WTC11 (cell line): ENCODE measurements around the gene PSMA3. TPM values are rescaled to one million over a fixed set of nuclear protein-coding genes. Genes with fewer than 3 reads are reported as not detected.
A peak's percentile ranks its signal among the peaks of the same experiment; 100 is the strongest.

Experiments used
- AFF4 ChIP-seq: sonication (generic); formaldehyde crosslinking; IDR thresholded peaks from 2 replicates; pipeline ENCODE4 v1.8.1; 2023; ENCODE audit warnings: mild to moderate bottlenecking, missing genetic modification reagents, borderline replicate concordance
- ATF3 ChIP-seq: sonication (generic); formaldehyde crosslinking; conservative IDR thresholded peaks from 2 replicates; pipeline ENCODE4 v1.8.1; 2022; ENCODE audit warnings: mild to moderate bottlenecking, missing genetic modification reagents
- CBFB ChIP-seq: sonication (generic); formaldehyde crosslinking; IDR thresholded peaks from 2 replicates; pipeline ENCODE4 v1.8.1; 2022; ENCODE audit warnings: mild to moderate bottlenecking, low read depth, missing genetic modification reagents
- CREB1 ChIP-seq: sonication (generic); formaldehyde crosslinking; IDR thresholded peaks from 2 replicates; pipeline ENCODE4 v1.8.0; 2023; ENCODE audit warnings: mild to moderate bottlenecking, missing genetic modification reagents
- ELF4 ChIP-seq: sonication (generic); formaldehyde crosslinking; IDR thresholded peaks from 2 replicates; pipeline ENCODE4 v1.8.1; 2022; ENCODE audit warnings: low read depth, mild to moderate bottlenecking, moderate library complexity, missing genetic modification reagents
- EMX1 ChIP-seq: fragments of 250-450 bp; sonication (Bioruptor Pico); IDR thresholded peaks from 2 replicates; pipeline ENCODE4 v1.8.0; 2021; ENCODE audit warnings: mild to moderate bottlenecking
- ETV6 ChIP-seq: sonication (generic); formaldehyde crosslinking; IDR thresholded peaks from 2 replicates; pipeline ENCODE4 v1.8.1; 2022; ENCODE audit warnings: mild to moderate bottlenecking, missing genetic modification reagents
- FOXJ3 ChIP-seq: sonication (generic); formaldehyde crosslinking; IDR thresholded peaks from 2 replicates; pipeline ENCODE4 v1.9.0; 2021; ENCODE audit warnings: missing genetic modification reagents, mild to moderate bottlenecking, borderline replicate concordance
- FOXP1 ChIP-seq: sonication (generic); formaldehyde crosslinking; IDR thresholded peaks from 2 replicates; pipeline ENCODE4 v1.8.0; 2022; ENCODE audit warnings: missing genetic modification reagents, mild to moderate bottlenecking, moderate library complexity, borderline replicate concordance
- GABPB1 ChIP-seq: sonication (generic); formaldehyde crosslinking; IDR thresholded peaks from 2 replicates; pipeline ENCODE4 v1.8.1; 2023; ENCODE audit warnings: mild to moderate bottlenecking, missing genetic modification reagents
- HMGA2 ChIP-seq: fragments of 250-450 bp; sonication (Bioruptor Pico); IDR thresholded peaks from 2 replicates; pipeline ENCODE4 v1.4.0; 2021; ENCODE audit warnings: mild to moderate bottlenecking, moderate library complexity
- IRF2 ChIP-seq: sonication (generic); formaldehyde crosslinking; IDR thresholded peaks from 2 replicates; pipeline ENCODE4 v1.8.0; 2022; ENCODE audit warnings: low read depth, missing genetic modification reagents, borderline replicate concordance
- JAZF1 ChIP-seq: fragments of 250-450 bp; sonication (Bioruptor Pico); IDR thresholded peaks from 2 replicates; pipeline ENCODE4 v1.9.0; 2021; ENCODE audit warnings: moderate library complexity, mild to moderate bottlenecking, inconsistent platforms
- SMAD4 ChIP-seq: sonication (generic); formaldehyde crosslinking; IDR thresholded peaks from 2 replicates; pipeline ENCODE4 v1.8.0; 2022; ENCODE audit warnings: mild to moderate bottlenecking, missing genetic modification reagents
- SOX15 ChIP-seq: fragments of 250-450 bp; sonication (Bioruptor Pico); IDR thresholded peaks from 2 replicates; pipeline ENCODE4 v1.9.0; 2021; ENCODE audit warnings: mild to moderate bottlenecking
- USF2 ChIP-seq: sonication (generic); formaldehyde crosslinking; IDR thresholded peaks from 2 replicates; pipeline ENCODE4 v1.8.1; 2023; ENCODE audit warnings: mild to moderate bottlenecking, missing genetic modification reagents, moderate library complexity
- ZBTB21 ChIP-seq: sonication (generic); formaldehyde crosslinking; IDR thresholded peaks from 2 replicates; pipeline ENCODE4 v1.8.1; 2023; ENCODE audit warnings: mild to moderate bottlenecking, missing genetic modification reagents, borderline replicate concordance
- ZNF121 ChIP-seq: sonication (generic); formaldehyde crosslinking; IDR thresholded peaks from 2 replicates; pipeline ENCODE4 v1.8.0; 2023; ENCODE audit warnings: missing genetic modification reagents
- ZNF219 ChIP-seq: sonication (generic); formaldehyde crosslinking; IDR thresholded peaks from 2 replicates; pipeline ENCODE4 v1.8.0; 2023; ENCODE audit warnings: missing genetic modification reagents, mild to moderate bottlenecking, borderline replicate concordance
- ZNF423 ChIP-seq: fragments of 250-450 bp; sonication (Bioruptor Pico); IDR thresholded peaks from 2 replicates; pipeline ENCODE4 v2.1.2; 2022; ENCODE audit warnings: mild to moderate bottlenecking, moderate library complexity
- total RNA-seq: library from RNA; stranded (reverse); gene quantifications from 3 replicates; pipeline ENCODE4 v1.2.3, GENCODE V29; 2021
- TF ChIP-seq, protein P1 (sequence below): sonication (generic); formaldehyde crosslinking; IDR thresholded peaks from 2 replicates; pipeline ENCODE4 v1.8.0; 2023; ENCODE audit warnings: missing genetic modification reagents, mild to moderate bottlenecking, borderline replicate concordance
- TF ChIP-seq, protein P2 (sequence below): sonication (generic); formaldehyde crosslinking; IDR thresholded peaks from 2 replicates; pipeline ENCODE4 v1.8.0; 2022; ENCODE audit warnings: mild to moderate bottlenecking, missing genetic modification reagents
- TF ChIP-seq, protein P3 (sequence below): fragments of 250-450 bp; sonication (Bioruptor Pico); IDR thresholded peaks from 2 replicates; pipeline ENCODE4 v2.1.2; 2022; ENCODE audit warnings: mild to moderate bottlenecking, moderate library complexity
- TF ChIP-seq, protein P4 (sequence below): sonication (generic); formaldehyde crosslinking; IDR thresholded peaks from 2 replicates; pipeline ENCODE4 v1.8.1; 2023; ENCODE audit warnings: mild to moderate bottlenecking, moderate library complexity, missing genetic modification reagents
- TF ChIP-seq, protein P5 (sequence below): sonication (generic); formaldehyde crosslinking; IDR thresholded peaks from 2 replicates; pipeline ENCODE4 v1.8.1; 2022; ENCODE audit warnings: mild to moderate bottlenecking, missing genetic modification reagents, moderate library complexity, borderline replicate concordance

Gene PSMA3
- total RNA-seq, 1 experiment from 2014 or later = 286 TPM

DNA sequence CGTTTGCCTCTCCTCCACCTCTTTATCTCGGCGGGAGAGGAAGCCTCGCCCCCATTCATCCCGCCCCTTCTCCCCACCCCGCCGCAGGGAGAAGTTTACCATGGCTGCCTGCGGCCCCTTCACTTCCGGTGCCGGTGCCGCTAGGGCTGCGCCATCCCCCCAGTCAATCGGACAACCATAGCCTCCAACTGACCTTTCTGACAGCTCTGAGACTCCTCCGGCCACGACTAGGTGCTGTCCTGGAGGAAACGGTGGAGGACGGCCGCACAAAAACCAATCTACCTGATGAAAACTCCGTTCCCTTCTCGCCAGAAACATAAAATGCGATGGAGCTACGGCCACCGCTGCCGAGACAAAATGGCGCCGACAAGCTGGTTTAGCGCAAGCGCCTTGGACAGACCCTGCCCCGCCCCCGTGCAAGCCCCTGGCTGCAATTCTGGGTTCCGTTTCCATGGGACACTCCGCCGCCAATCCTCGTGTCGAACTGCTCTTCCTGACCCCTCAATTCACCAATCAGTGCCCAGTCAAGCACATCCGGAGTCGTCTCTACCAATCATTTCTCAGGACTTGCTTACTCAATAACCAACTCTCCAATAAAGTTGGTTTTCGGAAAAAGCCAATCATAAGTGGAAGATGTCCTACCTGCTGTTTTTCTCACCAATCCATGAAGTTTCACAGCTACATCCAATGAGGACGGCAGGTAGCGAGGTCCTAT lies 53.3 kb downstream of the PSMA3 start (continued):
- TF ChIP-seq, protein P1, sequence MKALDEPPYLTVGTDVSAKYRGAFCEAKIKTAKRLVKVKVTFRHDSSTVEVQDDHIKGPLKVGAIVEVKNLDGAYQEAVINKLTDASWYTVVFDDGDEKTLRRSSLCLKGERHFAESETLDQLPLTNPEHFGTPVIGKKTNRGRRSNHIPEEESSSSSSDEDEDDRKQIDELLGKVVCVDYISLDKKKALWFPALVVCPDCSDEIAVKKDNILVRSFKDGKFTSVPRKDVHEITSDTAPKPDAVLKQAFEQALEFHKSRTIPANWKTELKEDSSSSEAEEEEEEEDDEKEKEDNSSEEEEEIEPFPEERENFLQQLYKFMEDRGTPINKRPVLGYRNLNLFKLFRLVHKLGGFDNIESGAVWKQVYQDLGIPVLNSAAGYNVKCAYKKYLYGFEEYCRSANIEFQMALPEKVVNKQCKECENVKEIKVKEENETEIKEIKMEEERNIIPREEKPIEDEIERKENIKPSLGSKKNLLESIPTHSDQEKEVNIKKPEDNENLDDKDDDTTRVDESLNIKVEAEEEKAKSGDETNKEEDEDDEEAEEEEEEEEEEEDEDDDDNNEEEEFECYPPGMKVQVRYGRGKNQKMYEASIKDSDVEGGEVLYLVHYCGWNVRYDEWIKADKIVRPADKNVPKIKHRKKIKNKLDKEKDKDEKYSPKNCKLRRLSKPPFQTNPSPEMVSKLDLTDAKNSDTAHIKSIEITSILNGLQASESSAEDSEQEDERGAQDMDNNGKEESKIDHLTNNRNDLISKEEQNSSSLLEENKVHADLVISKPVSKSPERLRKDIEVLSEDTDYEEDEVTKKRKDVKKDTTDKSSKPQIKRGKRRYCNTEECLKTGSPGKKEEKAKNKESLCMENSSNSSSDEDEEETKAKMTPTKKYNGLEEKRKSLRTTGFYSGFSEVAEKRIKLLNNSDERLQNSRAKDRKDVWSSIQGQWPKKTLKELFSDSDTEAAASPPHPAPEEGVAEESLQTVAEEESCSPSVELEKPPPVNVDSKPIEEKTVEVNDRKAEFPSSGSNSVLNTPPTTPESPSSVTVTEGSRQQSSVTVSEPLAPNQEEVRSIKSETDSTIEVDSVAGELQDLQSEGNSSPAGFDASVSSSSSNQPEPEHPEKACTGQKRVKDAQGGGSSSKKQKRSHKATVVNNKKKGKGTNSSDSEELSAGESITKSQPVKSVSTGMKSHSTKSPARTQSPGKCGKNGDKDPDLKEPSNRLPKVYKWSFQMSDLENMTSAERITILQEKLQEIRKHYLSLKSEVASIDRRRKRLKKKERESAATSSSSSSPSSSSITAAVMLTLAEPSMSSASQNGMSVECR = 0 out of 2 replicates have a peak, but pooled peaks have one; percentile 35
- TF ChIP-seq, protein P2, sequence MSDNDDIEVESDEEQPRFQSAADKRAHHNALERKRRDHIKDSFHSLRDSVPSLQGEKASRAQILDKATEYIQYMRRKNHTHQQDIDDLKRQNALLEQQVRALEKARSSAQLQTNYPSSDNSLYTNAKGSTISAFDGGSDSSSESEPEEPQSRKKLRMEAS (CRISPR knock-in tag) = peak; percentile 23; the same call in 1 of the 2 replicates
- TF ChIP-seq ETV6 (CRISPR knock-in tag) = peak; percentile 59
- no peak for TF ChIP-seq CREB1 (CRISPR knock-in tag)
- TF ChIP-seq IRF2 = no peak
- TF ChIP-seq, protein P3, sequence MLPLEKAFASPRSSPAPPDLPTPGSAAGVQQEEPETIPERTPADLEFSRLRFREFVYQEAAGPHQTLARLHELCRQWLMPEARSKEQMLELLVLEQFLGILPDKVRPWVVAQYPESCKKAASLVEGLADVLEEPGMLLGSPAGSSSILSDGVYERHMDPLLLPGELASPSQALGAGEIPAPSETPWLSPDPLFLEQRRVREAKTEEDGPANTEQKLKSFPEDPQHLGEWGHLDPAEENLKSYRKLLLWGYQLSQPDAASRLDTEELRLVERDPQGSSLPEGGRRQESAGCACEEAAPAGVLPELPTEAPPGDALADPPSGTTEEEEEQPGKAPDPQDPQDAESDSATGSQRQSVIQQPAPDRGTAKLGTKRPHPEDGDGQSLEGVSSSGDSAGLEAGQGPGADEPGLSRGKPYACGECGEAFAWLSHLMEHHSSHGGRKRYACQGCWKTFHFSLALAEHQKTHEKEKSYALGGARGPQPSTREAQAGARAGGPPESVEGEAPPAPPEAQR (CRISPR knock-in tag) = peak; percentile 99
- 0 out of 2 replicates have a peak, but pooled peaks have one; percentile 6 for TF ChIP-seq HMGA2 (CRISPR knock-in tag)
- no peak for TF ChIP-seq CBFB (CRISPR knock-in tag)
- TF ChIP-seq SMAD4 (CRISPR knock-in tag) = no peak
- no peak for TF ChIP-seq ZNF121 (CRISPR knock-in tag)
- no peak for TF ChIP-seq ZBTB21 (CRISPR knock-in tag)
- peak; percentile 87 for TF ChIP-seq ZNF423 (CRISPR knock-in tag)
- peak; percentile 28; the same call in 1 of the 2 replicates for TF ChIP-seq USF2 (CRISPR knock-in tag)
- peak; percentile 72; the same call in 1 of the 2 replicates for TF ChIP-seq GABPB1 (CRISPR knock-in tag)
- no peak for TF ChIP-seq FOXP1 (CRISPR knock-in tag)
- TF ChIP-seq EMX1 (CRISPR knock-in tag) = peak; percentile 91
- no peak for TF ChIP-seq ZNF219
- TF ChIP-seq FOXJ3 (CRISPR knock-in tag) = no peak
- TF ChIP-seq, protein P4, sequence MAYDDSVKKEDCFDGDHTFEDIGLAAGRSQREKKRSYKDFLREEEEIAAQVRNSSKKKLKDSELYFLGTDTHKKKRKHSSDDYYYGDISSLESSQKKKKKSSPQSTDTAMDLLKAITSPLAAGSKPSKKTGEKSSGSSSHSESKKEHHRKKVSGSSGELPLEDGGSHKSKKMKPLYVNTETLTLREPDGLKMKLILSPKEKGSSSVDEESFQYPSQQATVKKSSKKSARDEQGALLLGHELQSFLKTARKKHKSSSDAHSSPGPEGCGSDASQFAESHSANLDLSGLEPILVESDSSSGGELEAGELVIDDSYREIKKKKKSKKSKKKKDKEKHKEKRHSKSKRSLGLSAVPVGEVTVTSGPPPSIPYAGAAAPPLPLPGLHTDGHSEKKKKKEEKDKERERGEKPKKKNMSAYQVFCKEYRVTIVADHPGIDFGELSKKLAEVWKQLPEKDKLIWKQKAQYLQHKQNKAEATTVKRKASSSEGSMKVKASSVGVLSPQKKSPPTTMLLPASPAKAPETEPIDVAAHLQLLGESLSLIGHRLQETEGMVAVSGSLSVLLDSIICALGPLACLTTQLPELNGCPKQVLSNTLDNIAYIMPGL (CRISPR knock-in tag) = no peak
- TF ChIP-seq ELF4 (CRISPR knock-in tag) = no peak
- TF ChIP-seq AFF4 (CRISPR knock-in tag) = no peak
- no peak for TF ChIP-seq SOX15
- TF ChIP-seq JAZF1 (CRISPR knock-in tag) = no peak
- TF ChIP-seq, protein P5, sequence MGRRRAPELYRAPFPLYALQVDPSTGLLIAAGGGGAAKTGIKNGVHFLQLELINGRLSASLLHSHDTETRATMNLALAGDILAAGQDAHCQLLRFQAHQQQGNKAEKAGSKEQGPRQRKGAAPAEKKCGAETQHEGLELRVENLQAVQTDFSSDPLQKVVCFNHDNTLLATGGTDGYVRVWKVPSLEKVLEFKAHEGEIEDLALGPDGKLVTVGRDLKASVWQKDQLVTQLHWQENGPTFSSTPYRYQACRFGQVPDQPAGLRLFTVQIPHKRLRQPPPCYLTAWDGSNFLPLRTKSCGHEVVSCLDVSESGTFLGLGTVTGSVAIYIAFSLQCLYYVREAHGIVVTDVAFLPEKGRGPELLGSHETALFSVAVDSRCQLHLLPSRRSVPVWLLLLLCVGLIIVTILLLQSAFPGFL (CRISPR knock-in tag) = no peak
- TF ChIP-seq ATF3 (CRISPR knock-in tag) = no peak
